DMS53 treated with DMSO at 0.1 percent for 48 hours (cell line): ENCODE results near the gene TNFSF10.
"Not testable (repeated sequence)": the region's sequence is repeated elsewhere in the genome, so short reads cannot be mapped to it uniquely, and the experiment has no call there.

Experiments
- DNase-seq: peaks from one replicate; lab custom pipeline; 2025; ENCODE audit not compliant: unreplicated experiment; lab: John Stamatoyannopoulos, UW

Gene TNFSF10

GRCh38 chr3:172522871-172523818 is at the start of gene TNFSF10:
Gene TNFSF10, minus strand, starts transcription at chr3:172523430. Its CDS starts 46 bp downstream, at chr3:172523384.
- DNase-seq, result peak; percentile 25

DNA sequence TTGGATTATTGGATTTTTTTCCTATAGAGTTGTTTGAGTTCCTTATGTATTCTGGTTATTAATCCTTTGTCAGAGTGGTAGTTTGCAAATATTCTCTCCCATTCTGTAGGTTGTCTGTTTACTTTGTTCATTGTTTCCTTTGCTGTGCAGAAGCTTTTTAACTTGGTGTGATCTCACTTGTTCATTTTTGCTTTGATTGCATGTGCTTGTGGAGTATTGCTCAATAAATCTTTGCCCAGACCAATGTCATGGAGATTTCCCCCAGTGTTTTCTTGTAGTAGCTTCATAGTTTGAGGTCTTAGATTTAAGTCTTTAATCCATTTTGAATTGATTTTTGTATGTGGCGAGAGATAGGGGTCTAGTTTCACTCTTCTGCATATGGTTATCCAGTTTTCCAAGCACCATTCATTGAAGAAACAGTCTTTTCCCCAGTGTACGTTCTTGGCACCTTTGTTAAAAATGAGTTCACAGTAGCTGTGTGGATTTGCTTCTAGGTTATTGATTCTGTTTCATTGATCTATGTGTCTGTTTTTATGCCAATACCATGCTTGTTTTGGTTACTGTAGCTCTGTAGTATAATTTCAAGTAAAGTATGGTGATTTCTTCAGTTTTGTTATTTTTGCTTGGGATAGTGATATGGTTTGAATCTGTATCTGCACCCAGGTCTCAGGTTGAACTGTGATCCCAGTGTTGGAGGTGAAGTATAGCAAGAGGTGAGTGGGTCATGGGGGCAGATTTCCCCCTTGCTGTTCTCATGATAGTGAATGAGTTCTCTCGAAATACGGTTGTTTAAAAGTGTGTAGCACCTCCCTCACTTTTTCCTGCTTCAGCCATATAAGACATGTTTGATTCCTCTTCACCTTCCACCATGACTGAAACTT is 46.1 kb upstream of the TNFSF10 start:
- no peak for DNase-seq

GRCh38 chr3:172568701-172569100 is 45.5 kb upstream of the TNFSF10 start:
- no peak for DNase-seq

GRCh38 chr3:172566785-172567184 is 43.6 kb upstream of the TNFSF10 start:
- DNase-seq, result not testable (repeated sequence)

GRCh38 chr3:172564499-172564898 is 41.3 kb upstream of the TNFSF10 start:
- no peak for DNase-seq

DNA sequence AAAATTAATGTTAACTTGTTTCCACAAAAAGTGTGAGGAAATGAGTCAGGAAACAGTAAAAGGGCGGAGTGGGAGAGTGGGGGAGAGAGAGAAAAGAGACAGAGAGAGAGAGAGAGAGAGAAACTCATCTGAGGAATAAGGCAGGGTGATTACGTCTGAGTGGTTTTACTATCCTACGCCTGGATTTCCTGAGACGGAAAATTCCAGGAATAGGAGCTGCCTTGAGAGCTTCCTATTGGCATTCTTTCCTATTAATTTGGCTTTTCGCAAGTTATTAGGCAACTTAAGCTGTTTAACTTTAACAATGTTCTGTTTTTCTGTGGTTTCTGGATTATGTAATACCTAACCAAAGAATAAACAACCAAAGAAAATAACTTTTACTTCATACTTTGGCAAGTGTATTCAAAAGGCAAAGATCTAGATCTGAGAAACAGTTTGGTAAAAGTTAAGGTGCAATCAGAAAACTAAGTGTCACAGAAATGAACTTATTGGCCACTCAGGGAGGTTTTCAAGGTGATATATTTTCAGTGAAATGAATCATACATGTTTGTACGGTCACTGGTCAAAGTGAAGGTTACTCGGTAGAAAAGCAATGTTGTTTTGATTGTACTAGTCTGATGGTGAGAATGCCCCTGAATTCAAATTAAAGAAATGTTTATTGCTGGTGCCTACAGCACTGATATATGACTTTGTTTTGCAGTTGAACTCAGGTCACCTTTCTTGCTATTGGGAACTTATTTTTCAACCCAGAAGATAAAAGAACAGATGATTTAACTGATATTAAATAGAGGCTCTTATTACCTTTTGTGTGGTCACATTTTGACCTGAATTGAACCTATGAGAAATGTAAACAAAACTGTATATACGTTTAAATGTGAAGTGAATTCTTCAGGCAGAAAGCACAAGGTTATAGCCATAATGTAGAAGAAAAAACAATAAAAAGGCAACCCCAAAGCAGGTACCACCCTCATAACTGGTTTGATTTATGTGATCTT is 39.9 kb upstream of the TNFSF10 start:
- no peak for DNase-seq

DNA sequence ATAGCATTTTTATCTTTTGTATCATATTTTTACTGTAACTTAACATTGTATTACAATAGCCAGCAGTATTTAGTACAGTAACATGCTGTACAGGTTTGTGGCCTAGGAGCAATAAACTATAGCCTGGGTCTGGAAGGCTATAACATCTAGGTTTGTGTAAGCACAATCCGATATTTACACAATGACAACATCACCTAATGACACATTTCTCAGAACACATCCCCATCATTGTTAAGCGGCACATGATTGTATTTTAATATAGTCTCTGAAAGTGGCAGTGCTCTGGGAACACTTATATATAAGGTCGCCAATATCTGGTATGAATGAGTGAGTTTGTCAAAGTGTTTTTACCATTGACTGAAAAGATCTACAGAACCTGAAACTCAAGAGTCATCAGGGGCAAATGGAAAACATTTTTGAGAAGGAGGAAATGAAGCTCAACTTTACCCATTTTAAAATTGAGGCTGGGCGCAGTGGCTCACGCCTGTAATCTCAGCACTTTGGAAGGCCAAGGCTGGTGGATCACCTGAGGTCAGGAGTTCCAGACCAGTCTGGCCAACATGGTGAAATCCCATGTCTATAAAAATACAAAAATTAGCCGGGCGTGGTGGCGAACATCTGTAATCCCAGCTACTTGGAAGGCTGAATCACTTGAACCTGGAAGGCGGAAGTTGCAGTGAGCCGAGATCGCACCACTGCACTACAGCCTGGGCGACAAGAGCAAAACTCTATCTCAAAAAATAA is 38.8 kb upstream of the TNFSF10 start:
- peak; percentile 4 for DNase-seq

DNA sequence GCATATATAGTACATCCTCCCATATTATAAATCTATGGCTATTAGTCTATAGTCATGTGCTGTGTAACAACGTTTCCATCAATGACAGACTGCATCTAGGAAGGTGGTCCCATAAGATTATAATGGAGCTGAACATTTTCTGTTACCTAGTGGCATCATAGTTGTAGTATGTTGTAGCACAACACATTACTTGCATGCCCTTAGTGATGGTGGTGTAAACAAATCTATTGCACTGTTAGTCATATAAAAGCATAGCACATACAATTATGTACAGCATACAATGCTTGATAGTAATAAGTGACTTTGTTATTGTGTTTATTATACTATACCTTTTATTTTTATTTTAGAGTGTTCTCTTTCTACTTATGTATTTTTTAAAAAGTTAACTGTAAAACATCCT is 37.4 kb upstream of the TNFSF10 start:
- no peak for DNase-seq

DNA sequence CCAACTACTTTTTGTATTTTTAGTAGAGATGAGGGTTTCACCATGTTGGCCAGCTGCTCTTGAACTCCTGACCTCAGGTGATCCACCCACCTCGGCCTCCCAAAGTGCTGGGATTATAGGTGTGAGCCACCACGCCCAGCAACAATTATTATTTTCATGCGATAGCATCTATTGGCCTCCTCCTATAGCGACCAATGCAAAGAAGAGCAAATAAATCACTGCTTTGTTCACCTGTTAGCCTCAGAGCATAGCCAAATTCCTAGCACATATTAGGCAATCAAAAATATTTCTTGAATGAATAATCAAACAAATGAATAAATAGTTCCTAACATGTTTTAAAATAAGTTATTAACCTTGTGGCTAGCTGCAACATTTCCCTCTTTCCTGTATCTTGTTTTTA is 36.8 kb upstream of the TNFSF10 start:
- no peak for DNase-seq

DNA sequence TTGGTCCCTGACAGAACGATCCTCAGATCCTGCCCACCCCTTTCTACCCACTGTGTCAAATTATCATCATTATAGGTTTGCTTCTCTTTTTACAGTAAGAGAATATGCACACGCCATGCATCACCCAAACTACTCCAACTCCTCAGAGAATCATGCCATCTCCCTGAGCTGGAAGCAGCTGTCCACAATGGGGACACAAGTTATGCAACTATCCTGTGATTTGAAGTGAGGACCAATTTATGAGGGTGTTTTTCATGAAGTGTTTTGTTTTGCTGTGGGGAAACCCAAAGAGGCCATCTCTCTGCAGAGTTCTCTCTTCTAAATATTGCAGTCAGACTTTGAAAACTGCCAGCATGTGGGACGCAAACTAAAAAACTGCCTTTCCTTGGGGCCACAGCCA is 35.8 kb upstream of the TNFSF10 start:
- DNase-seq, result no peak

DNA sequence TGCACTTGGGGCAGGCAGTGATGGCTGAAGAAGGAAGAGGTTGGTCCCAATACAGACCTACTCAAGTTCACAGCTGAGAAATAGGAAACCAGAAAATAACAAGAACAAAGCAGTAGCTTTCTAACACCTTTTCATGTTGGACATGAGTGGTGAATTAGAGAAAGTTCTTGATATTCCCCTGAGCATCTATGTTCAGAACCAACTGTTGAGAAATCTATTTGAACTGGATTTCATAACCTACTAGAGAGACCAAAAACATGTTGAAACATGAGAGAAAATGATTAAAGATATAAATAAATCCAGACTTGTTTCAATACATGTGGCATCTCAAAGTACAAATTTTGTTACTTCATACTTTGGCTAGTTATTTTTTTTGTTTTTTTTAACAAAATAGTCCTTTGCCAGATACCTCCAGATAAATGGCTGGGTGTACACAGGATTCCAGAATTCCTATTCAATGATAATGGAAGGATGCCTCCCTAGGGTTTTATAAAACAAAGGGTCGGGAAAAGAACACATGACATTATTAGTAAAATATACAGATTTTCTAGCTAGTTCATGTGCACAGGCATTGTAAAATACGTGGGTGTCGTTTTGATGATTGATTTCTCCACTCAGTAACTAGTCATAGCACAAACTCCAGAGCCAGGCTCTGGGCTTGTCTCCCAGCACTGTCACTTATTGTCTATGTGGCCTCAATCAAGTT is 34.4 kb upstream of the TNFSF10 start:
- DNase-seq, result no peak

- DNase-seq, result no peak
These were observed 30.5 kb upstream of the TNFSF10 start for GRCh38 chr3:172553526-172554252.

DNA sequence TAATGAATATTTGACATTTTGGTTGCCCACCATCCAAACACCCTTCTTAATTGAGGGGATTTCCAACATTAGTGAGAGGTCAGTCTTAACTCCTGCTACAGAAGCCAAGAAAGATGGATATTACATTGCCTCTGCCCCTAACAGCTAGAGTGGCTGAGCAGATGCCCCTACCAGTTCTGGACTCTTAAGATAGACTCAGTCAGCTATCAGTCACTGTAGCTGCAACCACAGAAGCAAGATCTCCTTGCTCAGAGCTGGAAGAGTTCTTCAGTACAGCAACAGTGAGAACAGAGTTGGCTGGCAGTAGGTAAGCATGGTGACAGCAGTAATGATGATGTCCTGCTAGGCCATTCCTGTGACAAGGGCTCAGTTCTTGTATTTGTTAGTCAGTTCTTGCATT is 29.4 kb upstream of the TNFSF10 start:
- DNase-seq, result no peak

- no peak for DNase-seq
These were observed 28.6 kb upstream of the TNFSF10 start for GRCh38 chr3:172551874-172552273.

GRCh38 chr3:172550347-172550943 is 27.2 kb upstream of the TNFSF10 start:
- DNase-seq, result no peak

DNA sequence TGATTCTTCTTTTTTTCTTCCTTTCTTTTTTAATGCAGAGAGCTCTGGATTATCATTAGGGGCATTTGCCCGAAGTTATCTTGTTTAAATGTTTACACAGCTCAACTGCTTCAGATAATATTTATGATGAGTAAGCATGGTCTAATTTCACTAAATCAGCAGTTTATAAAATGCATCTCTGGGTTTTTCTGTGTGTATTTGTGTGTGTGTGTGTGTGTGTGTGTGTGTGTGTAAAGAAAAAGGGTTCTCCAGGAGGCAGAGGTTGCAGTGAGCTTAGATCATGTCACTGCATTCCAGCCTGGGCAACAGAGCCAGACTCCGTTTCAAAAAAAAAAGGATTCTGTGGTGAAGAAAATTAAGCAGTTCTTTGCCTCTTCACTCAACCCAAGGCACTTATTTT is 25.9 kb upstream of the TNFSF10 start:
- no peak for DNase-seq

GRCh38 chr3:172546628-172547214 is 23.5 kb upstream of the TNFSF10 start:
- DNase-seq, result no peak

DNA sequence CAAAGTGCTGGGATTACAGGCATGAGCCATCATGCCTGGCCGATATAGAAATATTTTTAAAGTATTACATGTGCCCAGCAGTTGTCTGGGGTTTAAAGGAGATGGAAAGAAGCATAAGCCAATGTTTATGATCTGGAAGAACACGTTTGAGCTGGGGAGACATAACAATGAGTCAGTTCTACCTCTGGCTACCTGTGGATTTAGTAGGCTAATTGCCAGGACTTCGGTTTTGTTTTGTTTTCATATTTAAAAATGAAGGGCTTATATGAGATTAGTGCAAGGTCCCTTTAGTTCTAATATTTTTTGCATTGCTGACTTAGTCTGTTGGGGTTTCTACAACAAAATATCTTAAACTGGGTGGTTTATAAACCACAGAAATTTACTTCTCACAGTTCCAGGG is 22.9 kb upstream of the TNFSF10 start:
- DNase-seq, result no peak
